Naive thymus-derived CD4-positive, alpha-beta T cell (primary cell): ENCODE measurements around the gene DRC7. TPM values are rescaled to one million over a fixed set of nuclear protein-coding genes. Genes with fewer than 3 reads are reported as not detected.

Source experiments
- ATAC-seq: fragments of 150-1000 bp; cut with Tn5 transposase; 2 replicates; pipeline ENCODE4 v1.10.0; 2021; ENCODE audit warnings: mild to moderate bottlenecking, moderate library complexity
- CTCF ChIA-PET: fragments of 350-600 bp; sonication (Branson Sonifier 250); formaldehyde crosslinking; loops from one replicate; lab custom pipeline; 2021; ENCODE audit warnings: antibody characterized with exemption; lab: Charles Lee
- POLR2A ChIA-PET: fragments of 350-600 bp; sonication (Branson Sonifier 250); formaldehyde crosslinking; loops from one replicate; lab custom pipeline; 2021; ENCODE audit warnings: antibody characterized with exemption, inconsistent platforms; lab: Charles Lee
- DNase-seq, 9 donors: peaks; one replicate each; pipeline versions ENCODE4 v3.0.0 to v3.0.0-alpha.2; 2020 to 2022; ENCODE audit warnings: mixed read lengths in 1 of 9
- H3K27ac ChIP-seq: one replicate; pipeline ENCODE4 v1.7.0; 2013; ENCODE audit warnings: mild to moderate bottlenecking, low read depth, low read length, moderate library complexity
- H3K27me3 ChIP-seq, 2 donors: one replicate each; pipeline ENCODE4 v1.7.0; 2013; ENCODE audit warnings: low read length in 2 of 2, mild to moderate bottlenecking in 2 of 2, moderate library complexity in 2 of 2; ENCODE audit not compliant: control insufficient read depth in 2 of 2, insufficient read depth in 2 of 2
- H3K36me3 ChIP-seq, 3 experiments: 1 replicate in 2 of 3; 2 replicates in 1 of 3; pipeline ENCODE4 v1.7.0; 2013; ENCODE audit warnings: low read length in 3 of 3, mild to moderate bottlenecking in 3 of 3, moderate library complexity in 1 of 3; ENCODE audit not compliant: insufficient read depth in 3 of 3, control insufficient read depth in 2 of 3
- H3K4me1 ChIP-seq, 2 donors: one replicate each; pipeline ENCODE4 v1.7.0; 2013; ENCODE audit warnings: low read length in 2 of 2, mild to moderate bottlenecking in 2 of 2, moderate library complexity in 1 of 2; ENCODE audit not compliant: control insufficient read depth in 2 of 2, insufficient read depth in 2 of 2
- H3K4me3 ChIP-seq: 2 replicates; pipeline ENCODE4 v1.7.0; 2013; ENCODE audit warnings: mild to moderate bottlenecking, low read length
- H3K9me3 ChIP-seq, 3 experiments: 1 replicate in 2 of 3; 2 replicates in 1 of 3; pipeline ENCODE4 v1.7.0; 2013; ENCODE audit warnings: low read length in 3 of 3; ENCODE audit not compliant: control insufficient read depth in 2 of 3
- H3K27ac Mint-ChIP-seq, 9 donors: one replicate each; pipeline ENCODE4 v1.8.0; 2020 to 2022; ENCODE audit warnings: mixed read lengths in 9 of 9, mild to moderate bottlenecking in 8 of 9, moderate library complexity in 5 of 9, inconsistent platforms in 2 of 9
- H3K27me3 Mint-ChIP-seq, 5 donors: one replicate each; pipeline ENCODE4 v1.8.0; 2021 to 2022; ENCODE audit warnings: mixed read lengths in 5 of 5, mild to moderate bottlenecking in 1 of 5
- H3K36me3 Mint-ChIP-seq, 5 donors: one replicate each; pipeline ENCODE4 v1.8.0; 2020 to 2022; ENCODE audit warnings: mixed read lengths in 5 of 5, mild to moderate bottlenecking in 3 of 5, inconsistent platforms in 1 of 5
- H3K4me1 Mint-ChIP-seq, 7 donors: one replicate each; pipeline ENCODE4 v1.8.0; 2020 to 2022; ENCODE audit warnings: mixed read lengths in 7 of 7, mild to moderate bottlenecking in 3 of 7, inconsistent platforms in 1 of 7
- H3K4me3 Mint-ChIP-seq, 10 donors: one replicate each; pipeline ENCODE4 v1.8.0; 2020 to 2022; ENCODE audit warnings: mild to moderate bottlenecking in 10 of 10, mixed read lengths in 10 of 10, moderate library complexity in 6 of 10, inconsistent platforms in 2 of 10
- H3K9me3 Mint-ChIP-seq, 11 donors: one replicate each; pipeline ENCODE4 v1.8.0; 2020 to 2022; ENCODE audit warnings: mixed read lengths in 11 of 11, mild to moderate bottlenecking in 4 of 11, inconsistent platforms in 1 of 11, moderate library complexity in 1 of 11
- intact Hi-C, 2 donors: fragments of 100-400 bp; cut with micrococcal nuclease; formaldehyde crosslinking; loops; one replicate each; pipeline ENCODE4 v1.15.1; 2023
- polyA plus RNA-seq, 2 donors: library from polyadenylated mRNA; unstranded; fragments of 300-500 nt; fragmentation: Illumina TruSeq; gene quantifications; one replicate each; pipeline ENCODE4 v1.2.3, GENCODE V29; 2021
- total RNA-seq, 6 experiments: library from RNA in 5 of 6; stranded (reverse) in 5 of 6; gene quantifications; 1 replicate in 5 of 6; 2 replicates in 1 of 6; pipeline ENCODE4 v1.2.3 and lab custom pipeline; 2021 to 2026

The DRC7 gene
- total and polyA plus RNA-seq, 7 experiments from 2014 or later, result not detected

DNA sequence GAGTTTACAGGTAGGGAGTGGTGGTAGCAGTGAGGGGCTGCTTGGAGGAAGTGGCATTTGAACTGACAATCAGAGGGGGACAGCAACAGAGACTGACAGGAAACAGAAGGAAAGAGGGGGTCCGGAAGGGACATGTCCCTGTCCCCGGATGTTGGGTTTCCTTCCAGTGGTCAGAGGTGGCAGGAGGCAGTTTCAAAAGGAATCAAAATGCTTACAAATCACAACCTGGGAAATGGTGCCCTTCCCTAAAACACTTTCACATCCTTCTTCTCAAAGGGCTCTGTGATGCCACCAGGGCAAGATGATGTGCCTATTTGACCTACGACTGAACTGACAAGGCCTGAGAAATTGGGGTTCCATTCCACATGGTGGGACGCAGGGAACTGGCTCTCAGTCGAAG is 46.5 kb upstream of the DRC7 start:
- no peak overlapping the region for H3K4me3 ChIP-seq
- Mint-ChIP-seq H3K4me1 (peaks cover 6 to 36% (median 15%) of the 10 kb centered on the region in 7 donors), H3K27me3 (no peaks in the 10 kb centered on the region), H3K9me3 (peaks cover 0 to 1% (median 0%) of the 10 kb centered on the region in 11 donors), H3K4me3 (peak overlapping the region in 2 of 10 donors; percentile 39 to 70), H3K36me3 (no peaks in the 10 kb centered on the region), H3K27ac (peak overlapping the region in 5 of 9 donors; percentile 16 to 83 (median 60))
- H3K36me3 ChIP-seq, result no peaks in the 10 kb centered on the region
- ATAC-seq (no peak), DNase-seq (no peak)
- no peaks in the 10 kb centered on the region for H3K27me3 ChIP-seq
- CTCF ChIA-PET, result interaction anchor here (0.9 to 5.2 kb wide), 10 partner anchors 8 to 980 kb away, joined by 3 to 53 read pairs (median 4); no protein-coding TSS in a partner anchor
- H3K9me3 ChIP-seq, result no peaks in the 10 kb centered on the region
- POLR2A ChIA-PET, result no interaction called here
- H3K4me1 ChIP-seq, result peaks cover 0 to 29% of the 10 kb centered on the region in 2 donors
- intact Hi-C loops, result loop anchor here (2.0 kb wide), 1 partner anchor 47 kb away; no protein-coding TSS in a partner anchor
- H3K27ac ChIP-seq, result no peak overlapping the region

DNA sequence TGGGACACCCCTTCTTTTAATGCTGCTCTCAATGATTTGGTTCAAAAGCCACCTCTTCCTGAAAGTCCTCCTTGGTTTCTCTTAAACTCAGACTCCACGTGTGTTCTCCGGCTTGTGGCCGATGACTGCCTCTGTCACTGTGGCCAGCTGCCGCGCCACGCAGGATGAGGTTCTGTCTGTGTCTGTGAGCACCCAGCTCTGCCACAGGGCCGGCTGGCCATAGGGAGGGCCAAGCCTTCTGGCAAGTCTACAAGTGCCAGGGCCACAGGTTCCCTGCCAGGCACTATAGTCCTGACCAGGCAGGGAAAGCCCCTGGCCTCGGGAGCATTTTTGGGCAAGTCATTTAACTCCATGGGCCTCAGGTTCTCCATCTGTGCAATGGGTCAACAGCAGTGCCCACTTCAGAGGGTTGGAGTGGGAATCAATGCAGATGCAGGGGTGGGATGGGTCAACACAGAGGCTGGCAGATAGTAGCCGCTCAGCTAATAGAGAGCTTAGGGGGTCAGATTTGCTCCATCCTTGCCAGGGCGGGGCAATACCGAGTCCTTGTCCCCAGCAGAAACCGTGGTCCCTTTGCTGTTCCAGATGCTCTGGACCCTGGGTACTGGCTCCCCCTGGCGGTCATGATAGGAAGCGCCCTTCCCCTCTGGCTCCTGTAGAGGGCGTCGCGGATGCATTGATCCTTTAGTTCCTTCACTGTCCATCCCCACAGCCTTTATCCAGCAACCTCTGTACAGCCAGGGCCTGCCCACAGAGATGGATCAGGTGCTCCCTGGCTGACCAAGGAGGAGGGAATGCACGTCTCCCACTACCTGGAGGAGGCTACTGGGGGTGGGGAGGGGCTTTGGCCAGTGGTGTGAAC is 45.8 kb upstream of the DRC7 start:
- intact Hi-C loops, result loop anchor here (1.0 to 2.0 kb wide), 7 partner anchors 40 to 349 kb away; no protein-coding TSS in a partner anchor
- no peaks in the 10 kb centered on the region for H3K36me3 Mint-ChIP-seq
- H3K27ac Mint-ChIP-seq, result peak overlapping the region in 5 of 9 donors; percentile 11 to 66 (median 59)
- POLR2A ChIA-PET, result interaction anchor here (0.8 kb wide), 1 partner anchor 88 kb away, joined by 4 read pairs; no protein-coding TSS in a partner anchor
- CTCF ChIA-PET, result interaction anchor here (0.6 to 5.2 kb wide), 19 partner anchors 9 to 979 kb away, joined by 3 to 53 read pairs (median 4); no protein-coding TSS in a partner anchor
- H3K4me3 Mint-ChIP-seq, result peak overlapping the region in 2 of 10 donors; percentile 7 to 77
- peak; percentile 90 for ATAC-seq
- Histone ChIP-seq H3K4me1 (peaks cover 0 to 29% of the 10 kb centered on the region in 2 donors), H3K9me3 (no peaks in the 10 kb centered on the region), H3K4me3 (no peak overlapping the region), H3K27me3 (no peaks in the 10 kb centered on the region), H3K27ac (no peak overlapping the region), H3K36me3 (no peaks in the 10 kb centered on the region)
- H3K27me3 Mint-ChIP-seq, result no peaks in the 10 kb centered on the region
- H3K9me3 Mint-ChIP-seq, result peaks cover 0 to 1% (median 0%) of the 10 kb centered on the region in 11 donors
- peak; percentile 63 to 90 (median 80) for DNase-seq
- H3K4me1 Mint-ChIP-seq, result peaks cover 6 to 33% (median 15%) of the 10 kb centered on the region in 7 donors

DNA sequence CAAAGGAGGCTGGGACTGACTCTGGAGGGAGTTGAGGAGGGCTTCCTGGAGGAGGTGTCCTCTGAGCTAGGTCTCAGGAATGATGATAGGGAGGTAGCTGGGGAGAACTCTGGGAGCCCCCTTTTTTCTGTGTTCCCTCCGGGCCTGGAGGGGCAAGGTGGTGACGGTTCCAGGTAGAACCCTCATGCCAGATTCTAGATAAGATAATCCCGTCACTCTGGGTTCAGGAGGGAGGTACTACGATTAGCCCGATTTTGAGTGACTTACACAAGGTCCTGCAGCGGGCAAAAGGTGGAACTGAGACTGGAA is 45.2 kb upstream of the DRC7 start:
- no peaks in the 10 kb centered on the region for H3K9me3 ChIP-seq
- Mint-ChIP-seq H3K9me3 (peaks cover 0 to 1% (median 0%) of the 10 kb centered on the region in 11 donors), H3K36me3 (no peaks in the 10 kb centered on the region), H3K4me1 (peaks cover 6 to 33% (median 15%) of the 10 kb centered on the region in 7 donors), H3K27me3 (no peaks in the 10 kb centered on the region), H3K27ac (peak overlapping the region in 3 of 9 donors; percentile 43 to 66 (median 66)), H3K4me3 (peak overlapping the region in 1 of 10 donors; percentile 77)
- POLR2A ChIA-PET, result interaction anchor here (0.8 kb wide), 1 partner anchor 87 kb away, joined by 4 read pairs; no protein-coding TSS in a partner anchor
- H3K27ac ChIP-seq, result no peak overlapping the region
- intact Hi-C loops, result loop anchor here (1.0 to 2.0 kb wide), 7 partner anchors 40 to 349 kb away; no protein-coding TSS in a partner anchor
- ATAC-seq (no peak), DNase-seq (no peak)
- H3K36me3 ChIP-seq, result no peaks in the 10 kb centered on the region
- H3K4me1 ChIP-seq, result peaks cover 0 to 29% of the 10 kb centered on the region in 2 donors
- no peak overlapping the region for H3K4me3 ChIP-seq
- H3K27me3 ChIP-seq, result no peaks in the 10 kb centered on the region
- CTCF ChIA-PET, result interaction anchor here (0.5 to 5.2 kb wide), 12 partner anchors 12 to 349 kb away, joined by 3 to 53 read pairs (median 4); no protein-coding TSS in a partner anchor

DNA sequence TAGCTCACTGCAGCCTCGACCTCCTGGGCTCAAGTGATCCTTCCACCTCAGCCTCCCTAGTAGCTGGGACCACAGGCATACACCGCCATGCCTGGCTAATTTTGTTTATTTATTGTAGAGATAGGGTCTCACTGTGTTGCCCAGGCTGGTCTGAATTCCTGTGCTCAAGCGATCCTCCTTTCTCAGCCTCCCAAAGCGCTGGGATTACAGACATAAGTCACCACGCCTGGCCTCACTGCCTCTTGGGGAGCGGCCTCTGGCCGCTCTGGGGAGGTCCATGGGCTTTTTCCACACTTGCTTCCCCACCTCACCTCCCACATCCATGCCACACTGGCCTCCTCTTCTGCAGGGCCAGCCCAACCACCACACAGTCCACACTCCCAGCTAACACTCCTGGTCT is 44.8 kb upstream of the DRC7 start:
- H3K27me3 Mint-ChIP-seq, result no peaks in the 10 kb centered on the region
- Histone ChIP-seq H3K9me3 (no peaks in the 10 kb centered on the region), H3K36me3 (no peaks in the 10 kb centered on the region), H3K4me1 (peaks cover 0 to 29% of the 10 kb centered on the region in 2 donors), H3K4me3 (no peak overlapping the region), H3K27ac (no peak overlapping the region), H3K27me3 (no peaks in the 10 kb centered on the region)
- H3K4me1 Mint-ChIP-seq, result peaks cover 6 to 33% (median 15%) of the 10 kb centered on the region in 7 donors
- ATAC-seq (no peak), DNase-seq (no peak)
- H3K4me3 Mint-ChIP-seq, result peak overlapping the region in 1 of 10 donors; percentile 25
- H3K9me3 Mint-ChIP-seq, result peaks cover 0 to 1% (median 0%) of the 10 kb centered on the region in 11 donors
- no peaks in the 10 kb centered on the region for H3K36me3 Mint-ChIP-seq
- intact Hi-C loops, result loop anchor here (1.0 to 5.0 kb wide), 8 partner anchors 41 to 350 kb away; partner anchors contain the start of gene KATNB1 (in 1 of the 2)
- ChIA-PET POLR2A (interaction anchor here (0.8 kb wide), 1 partner anchor 86 kb away, joined by 4 read pairs; no protein-coding TSS in a partner anchor), CTCF (interaction anchor here (0.5 to 5.2 kb wide), 12 partner anchors 12 to 350 kb away, joined by 3 to 53 read pairs (median 4); no protein-coding TSS in a partner anchor)
- peak overlapping the region in 1 of 9 donors; percentile 46 for H3K27ac Mint-ChIP-seq

DNA sequence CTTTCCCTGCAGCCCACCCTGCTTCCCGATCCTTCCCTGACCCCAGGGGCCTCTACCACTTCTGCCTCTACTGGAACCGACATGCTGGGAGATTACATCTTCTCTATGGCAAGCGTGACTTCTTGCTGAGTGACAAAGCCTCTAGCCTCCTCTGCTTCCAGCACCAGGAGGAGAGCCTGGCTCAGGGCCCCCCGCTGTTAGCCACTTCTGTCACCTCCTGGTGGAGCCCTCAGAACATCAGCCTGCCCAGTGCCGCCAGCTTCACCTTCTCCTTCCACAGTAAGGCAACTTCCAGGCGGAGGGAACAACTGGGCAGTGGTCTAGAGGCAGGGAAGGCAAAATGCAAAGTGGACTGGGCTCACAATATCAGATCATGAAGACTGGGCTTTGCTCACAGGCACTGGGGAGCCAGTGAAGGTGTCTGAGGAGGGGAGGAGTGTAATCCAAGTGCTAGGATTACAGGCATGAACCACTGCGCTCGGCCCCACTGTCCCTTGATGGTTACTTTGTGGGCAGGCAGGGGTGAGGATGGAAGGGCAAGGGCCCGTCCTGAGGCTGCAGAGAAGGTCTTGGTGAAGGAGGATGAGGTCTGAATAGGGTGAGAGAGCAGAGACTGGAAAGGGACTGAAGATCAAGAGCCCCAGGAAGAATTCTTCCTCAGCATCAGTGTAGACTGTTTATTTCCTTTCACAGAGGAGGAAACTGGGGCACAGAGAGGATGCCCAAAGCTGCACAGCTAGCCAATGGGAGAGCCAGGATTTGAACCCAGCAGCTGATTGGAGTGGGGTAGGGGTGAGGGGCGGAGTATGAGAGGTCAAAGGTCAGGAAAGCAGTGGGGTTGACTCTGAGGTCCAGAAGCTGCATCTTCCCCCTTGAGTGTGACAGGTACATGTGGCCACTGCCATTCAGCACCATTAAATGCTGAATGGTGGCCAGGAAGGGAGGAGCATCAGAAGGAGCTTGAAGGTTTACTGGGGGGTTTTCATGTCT is 43.0 kb upstream of the DRC7 start:
- Mint-ChIP-seq H3K27ac (peak overlapping the region; percentile 1 to 78 (median 38)), H3K36me3 (no peaks in the 10 kb centered on the region), H3K4me1 (peaks cover 6 to 33% (median 15%) of the 10 kb centered on the region in 7 donors), H3K27me3 (no peaks in the 10 kb centered on the region), H3K9me3 (peaks cover 0 to 1% (median 0%) of the 10 kb centered on the region in 11 donors), H3K4me3 (peak overlapping the region in 2 of 10 donors; percentile 35 to 53)
- no peak overlapping the region for H3K27ac ChIP-seq
- no peak for ATAC-seq
- H3K9me3 ChIP-seq, result no peaks in the 10 kb centered on the region
- peaks cover 0 to 40% of the 10 kb centered on the region in 2 donors for H3K4me1 ChIP-seq
- ChIA-PET POLR2A (no interaction called here), CTCF (interaction anchor here (0.5 to 1.5 kb wide), 4 partner anchors 14 to 686 kb away, joined by 3 to 4 read pairs (median 3); no protein-coding TSS in a partner anchor)
- no peaks in the 10 kb centered on the region for H3K36me3 ChIP-seq
- no peak overlapping the region for H3K4me3 ChIP-seq
- intact Hi-C loops, result loop anchor here in 1 of 2 donors (5.0 kb wide), 1 partner anchor 86 kb away; the partner anchor contains the start of gene KATNB1
- H3K27me3 ChIP-seq, result no peaks in the 10 kb centered on the region
- DNase-seq, result peak in 3 of 9 donors; percentile 9 to 19 (median 18)
